HS-27A (cell line): ENCODE data around the gene FLVCR2.
"Not testable (repeated sequence)": the region's sequence is repeated elsewhere in the genome, so short reads cannot be mapped to it uniquely, and the experiment has no call there.

ENCODE experiments used
- DNase-seq: peaks from one replicate; pipeline ENCODE4 v3.0.0-alpha.2; 2012; ENCODE audit warnings: low read depth, missing footprints

The FLVCR2 gene

GRCh38 chr14:75662966-75663365 lies 84.5 kb downstream of the FLVCR2 start:
- no peak for DNase-seq

GRCh38 chr14:75667099-75667765 lies 88.8 kb downstream of the FLVCR2 start:
- no peak for DNase-seq

- DNase-seq: no peak
Observed at GRCh38 chr14:75672605-75673192, 94.3 kb downstream of the FLVCR2 start.

- DNase-seq: no peak
Observed at GRCh38 chr14:75673345-75674035, 95.1 kb downstream of the FLVCR2 start.

- DNase-seq: no peak
Observed at GRCh38 chr14:75675265-75675960, 97.0 kb downstream of the FLVCR2 start.

GRCh38 chr14:75685910-75686309 lies 107.5 kb downstream of the FLVCR2 start:
- DNase-seq: no peak

GRCh38 chr14:75689012-75689411 lies 110.6 kb downstream of the FLVCR2 start:
- no peak for DNase-seq

- DNase-seq: no peak
Observed at GRCh38 chr14:75690010-75690409, 111.6 kb downstream of the FLVCR2 start.

GRCh38 chr14:75695025-75695424 lies 116.6 kb downstream of the FLVCR2 start:
- not testable (repeated sequence) for DNase-seq

GRCh38 chr14:75697386-75697785 lies 119.0 kb downstream of the FLVCR2 start:
- no peak for DNase-seq
